Epithelial cell of proximal tubule (primary cell): ENCODE measurements around the gene STIP1. TPM values are rescaled to one million over a fixed set of nuclear protein-coding genes. Genes with fewer than 3 reads are reported as not detected.

Experiments
- DNase-seq: peaks from one replicate; pipeline ENCODE4 v3.0.0-alpha.2; 2011; ENCODE audit warnings: low read depth
- H3K4me3 ChIP-seq: 2 replicates; pipeline ENCODE4 v1.5.1; 2011; ENCODE audit warnings: low read depth, mild to moderate bottlenecking, low read length
- CTCF ChIP-seq: conservative IDR thresholded peaks from 2 replicates; pipeline ENCODE4 v1.5.1; 2012; ENCODE audit warnings: low read depth, mild to moderate bottlenecking, low read length
- total RNA-seq: library from RNA; depleted of rRNA; stranded (reverse); fragments of >200 nt; gene quantifications from 2 replicates; pipeline ENCODE4 v1.2.3, GENCODE V29; 2015

Gene STIP1
- total RNA-seq, 1 donor from 2014 or later = 275 TPM

- no peak for DNase-seq
- H3K4me3 ChIP-seq = no peak overlapping the region
- no peak for TF ChIP-seq CTCF
Measured at GRCh38 chr11:64204080-64204440, 18.1 kb downstream of the STIP1 start.

GRCh38 chr11:64204464-64204989 lies 18.6 kb downstream of the STIP1 start:
- no peak for DNase-seq
- peak; percentile 82 for TF ChIP-seq CTCF
- no peak overlapping the region for H3K4me3 ChIP-seq

GRCh38 chr11:64206457-64207255 lies 20.7 kb downstream of the STIP1 start, which contains the start of gene FERMT3:
FERMT3 (plus strand) TSS chr11:64206721; CDS start chr11:64207365, 644 bp downstream.
- TF ChIP-seq CTCF = no peak
- no peak within 1 kb of the TSS for H3K4me3 ChIP-seq
- DNase-seq = no peak

- H3K4me3 ChIP-seq = no peak overlapping the region
- TF ChIP-seq CTCF = no peak
- no peak for DNase-seq
Measured at GRCh38 chr11:64207256-64208085, 21.5 kb downstream of the STIP1 start.

GRCh38 chr11:64208086-64208795 lies 22.3 kb downstream of the STIP1 start:
- H3K4me3 ChIP-seq = no peak overlapping the region
- TF ChIP-seq CTCF = no peak
- DNase-seq = no peak

- DNase-seq = no peak
- no peak overlapping the region for H3K4me3 ChIP-seq
- no peak for TF ChIP-seq CTCF
Measured at GRCh38 chr11:64208796-64209562, 23.0 kb downstream of the STIP1 start.
